HG03378 (cell line): Measurements from ENCODE around the gene PSMD8.
"Not testable (repeated sequence)": the region's sequence is repeated elsewhere in the genome, so short reads cannot be mapped to it uniquely, and the experiment has no call there.

Experiments
- ATAC-seq: cut with Tn5 transposase; IDR thresholded peaks from one replicate; pipeline ENCODE4 v1.9.1; 2021; ENCODE audit warnings: mild to moderate bottlenecking, moderate library complexity; ENCODE audit not compliant: unreplicated experiment

PSMD8 gene

GRCh38 chr19:38374332-38375097, at the start of gene PSMD8:
TSS of gene PSMD8 (plus strand) at chr19:38374571. CDS start at chr19:38374602, 31 bp downstream.
- ATAC-seq = peak; percentile 83

GRCh38 chr19:38326591-38326990, 47.8 kb upstream of the PSMD8 start:
- no peak for ATAC-seq

- ATAC-seq = no peak
Observed at GRCh38 chr19:38329651-38330050, 44.7 kb upstream of the PSMD8 start.

- ATAC-seq = no peak
Observed at GRCh38 chr19:38331728-38332127, 42.6 kb upstream of the PSMD8 start.

- no peak for ATAC-seq
Observed at GRCh38 chr19:38333245-38333644, 41.1 kb upstream of the PSMD8 start.

GRCh38 chr19:38335949-38336637, 38.3 kb upstream of the PSMD8 start:
- ATAC-seq = peak; percentile 61

GRCh38 chr19:38336638-38337359, 37.6 kb upstream of the PSMD8 start:
- peak; percentile 36 for ATAC-seq

GRCh38 chr19:38337360-38337653, 37.1 kb upstream of the PSMD8 start:
- no peak for ATAC-seq

- ATAC-seq = not testable (repeated sequence)
Observed at GRCh38 chr19:38339011-38339410, 35.4 kb upstream of the PSMD8 start.

- no peak for ATAC-seq
Observed at GRCh38 chr19:38340927-38341326, 33.4 kb upstream of the PSMD8 start.

- no peak for ATAC-seq
Observed at GRCh38 chr19:38346837-38347236, 27.5 kb upstream of the PSMD8 start.

- ATAC-seq = no peak
Observed at GRCh38 chr19:38350883-38351282, 23.5 kb upstream of the PSMD8 start.

GRCh38 chr19:38351865-38352395, 22.4 kb upstream of the PSMD8 start:
- no peak for ATAC-seq

GRCh38 chr19:38352611-38353010, 21.8 kb upstream of the PSMD8 start:
- ATAC-seq = no peak

GRCh38 chr19:38355728-38356725, 18.3 kb upstream of the PSMD8 start:
- no peak for ATAC-seq

- no peak for ATAC-seq
Observed at GRCh38 chr19:38358071-38358470, 16.3 kb upstream of the PSMD8 start.

GRCh38 chr19:38359242-38360021, 14.9 kb upstream of the PSMD8 start:
- no peak for ATAC-seq

GRCh38 chr19:38360351-38360750, 14.0 kb upstream of the PSMD8 start:
- no peak for ATAC-seq

- ATAC-seq = no peak
Observed at GRCh38 chr19:38360839-38361631, 13.3 kb upstream of the PSMD8 start.
